HCT116 (cell line): ENCODE data around the gene AKAP13. TPM values are rescaled to one million over a fixed set of nuclear protein-coding genes. Genes with fewer than 3 reads are reported as not detected.

Experiments
- ATAC-seq: fragments of 200-7000 bp; cut with Tn5 transposase; 2 replicates; pipeline ENCODE4 v1.9.1; 2020; ENCODE audit warnings: mild to moderate bottlenecking, moderate library complexity
- BruUV-seq: library from RNA; stranded (reverse); fragments of 400-500 nt; replicated peaks from 2 replicates; lab custom pipeline; 2021; lab: Mats Ljungman, UMichigan
- CTCF ChIA-PET: fragments of 300-600 bp; sonication (Branson Sonifier 250); formaldehyde crosslinking; loops from one replicate; lab custom pipeline; 2021; ENCODE audit warnings: antibody characterized with exemption; lab: Charles Lee
- POLR2A ChIA-PET: fragments of 300-600, 350-600 bp; sonication (Branson Sonifier 250); formaldehyde crosslinking; loops from one replicate; lab custom pipeline; 2021; ENCODE audit warnings: antibody characterized with exemption; lab: Charles Lee
- RAD21 ChIA-PET, 2 experiments: fragments of 300-600 bp; sonication (Branson Sonifier 250); formaldehyde crosslinking; loops; one replicate each; lab custom pipeline; 2023; ENCODE audit warnings: low total read pairs in 2 of 2; ENCODE audit not compliant: uncharacterized antibody in 2 of 2, unreplicated experiment in 2 of 2, low non-redundant PET in 1 of 2; lab: Charles Lee
- DNase-seq: peaks from one replicate; pipeline ENCODE4 v3.0.0-alpha.2; 2010; ENCODE audit warnings: low read depth, low spot score
- H2AFZ ChIP-seq: fragments of 200-600 bp; shearing (Covaris generic), sonication (generic); 2 replicates; pipeline ENCODE4 v1.6.1; 2017; ENCODE audit warnings: low read depth, mixed run types, mixed read lengths, antibody characterized with exemption, low read length; ENCODE audit not compliant: poor library complexity, severe bottlenecking
- H3K27ac ChIP-seq: 2 replicates; pipeline ENCODE4 v1.5.1; 2012; ENCODE audit warnings: low read depth, low read length
- H3K27me3 ChIP-seq: fragments of 200-600 bp; sonication (generic); 2 replicates; pipeline ENCODE4 v1.6.1; 2016; ENCODE audit warnings: mixed run types, low read length, mixed read lengths; ENCODE audit not compliant: insufficient read depth
- H3K36me3 ChIP-seq, 2 experiments: fragments of 200-500 bp in 1 of 2; fragments of 200-600 bp in 1 of 2; sonication (Bioruptor generic) in 1 of 2; sonication (generic) in 1 of 2; 2 replicates each; pipeline versions ENCODE4 v1.5.1 to v1.6.1; 2014 to 2016; ENCODE audit warnings: low read length in 2 of 2, inconsistent platforms in 1 of 2, mixed read lengths in 1 of 2, mixed run types in 1 of 2; ENCODE audit not compliant: insufficient read depth in 2 of 2, control insufficient read depth in 1 of 2
- H3K4me1 ChIP-seq, 2 experiments: fragments of 200-600 bp in 1 of 2; sonication (generic) in 1 of 2; 2 replicates each; pipeline versions ENCODE4 v1.5.1 to v1.6.1; 2012 to 2017; ENCODE audit warnings: low read length in 2 of 2, inconsistent platforms in 1 of 2, mild to moderate bottlenecking in 1 of 2, mixed read lengths in 1 of 2, mixed run types in 1 of 2, moderate library complexity in 1 of 2; ENCODE audit not compliant: insufficient read depth in 2 of 2, control insufficient read depth in 1 of 2
- H3K4me2 ChIP-seq: fragments of 200-600 bp; sonication (generic); 2 replicates; pipeline ENCODE4 v1.6.1; 2017; ENCODE audit warnings: mixed run types, low read length, mixed read lengths
- H3K4me3 ChIP-seq, 2 experiments: fragments of 200-600 bp in 1 of 2; sonication (generic) in 1 of 2; replicated peaks in 1 of 2; 2 replicates each; pipeline ENCODE4 v1.5.1; 2011 to 2016; ENCODE audit warnings: low read length in 2 of 2, control low read depth in 1 of 2, low read depth in 1 of 2, mild to moderate bottlenecking in 1 of 2, mixed read lengths in 1 of 2, mixed run types in 1 of 2
- H3K79me2 ChIP-seq: fragments of 200-600 bp; sonication (generic); 2 replicates; pipeline ENCODE4 v1.6.1; 2017; ENCODE audit warnings: mild to moderate bottlenecking, mixed run types, low read length, moderate library complexity, mixed read lengths; ENCODE audit not compliant: insufficient read depth
- H3K9ac ChIP-seq: fragments of 200-600 bp; sonication (generic); 2 replicates; pipeline ENCODE4 v1.6.1; 2016; ENCODE audit warnings: low read length, mixed read lengths
- H3K9me2 ChIP-seq: fragments of 200-600 bp; sonication (generic), shearing (Covaris generic); 2 replicates; pipeline ENCODE4 v1.6.1; 2017; ENCODE audit warnings: mixed run types, mild to moderate bottlenecking, moderate library complexity; ENCODE audit not compliant: insufficient read depth
- H3K9me3 ChIP-seq, 2 experiments: fragments of 200-500 bp in 1 of 2; fragments of 200-600 bp in 1 of 2; sonication (Bioruptor generic) in 1 of 2; sonication (generic) in 1 of 2; 2 replicates each; pipeline ENCODE4 v1.6.1; 2014 to 2017; ENCODE audit warnings: low read length in 2 of 2, mixed read lengths in 2 of 2, inconsistent platforms in 1 of 2, low read depth in 1 of 2, mild to moderate bottlenecking in 1 of 2, mixed run types in 1 of 2, moderate library complexity in 1 of 2; ENCODE audit not compliant: control insufficient read depth in 1 of 2, insufficient read depth in 1 of 2
- H4K20me1 ChIP-seq: fragments of 200-600 bp; sonication (generic), shearing (Covaris generic); 2 replicates; pipeline ENCODE4 v1.6.1; 2017; ENCODE audit warnings: mixed run types, mild to moderate bottlenecking, moderate library complexity; ENCODE audit not compliant: insufficient read depth
- CBX3 ChIP-seq: IDR thresholded peaks from 2 replicates; pipeline ENCODE4 v1.6.1; 2012; ENCODE audit warnings: low read depth
- CEBPB ChIP-seq: IDR thresholded peaks from 2 replicates; pipeline ENCODE4 v1.6.1; 2012; ENCODE audit warnings: low read depth
- CTCF ChIP-seq, 3 experiments: fragments of 200-600 bp in 1 of 3; sonication (generic) in 1 of 3; IDR thresholded peaks in 2 of 3; conservative IDR thresholded peaks in 1 of 3; 2 replicates each; pipeline ENCODE4 v1.5.1; 2012 to 2017; ENCODE audit warnings: low read depth in 2 of 3, low read length in 2 of 3, antibody characterized with exemption in 1 of 3, borderline replicate concordance in 1 of 3, control low read depth in 1 of 3, mild to moderate bottlenecking in 1 of 3, mixed read lengths in 1 of 3, mixed run types in 1 of 3, moderate library complexity in 1 of 3; ENCODE audit not compliant: insufficient read depth in 1 of 3
- EZH2phosphoT487 ChIP-seq: fragments of 200-600 bp; IDR thresholded peaks from 2 replicates; pipeline ENCODE4 v1.6.1; 2018; ENCODE audit warnings: antibody characterized with exemption, borderline replicate concordance
- JUND ChIP-seq: IDR thresholded peaks from 2 replicates; pipeline ENCODE4 v1.6.1; 2012
- MAX ChIP-seq: IDR thresholded peaks from 2 replicates; pipeline ENCODE4 v1.6.1; 2012
- POLR2A ChIP-seq: IDR thresholded peaks from 2 replicates; pipeline ENCODE4 v1.7.0; 2011; ENCODE audit warnings: borderline replicate concordance; ENCODE audit not compliant: insufficient read depth, insufficient read length; ENCODE audit errors: extremely low read depth
- POLR2AphosphoS5 ChIP-seq: IDR thresholded peaks from 2 replicates; pipeline ENCODE4 v1.6.1; 2011; ENCODE audit warnings: mild to moderate bottlenecking, low read depth, low read length, moderate library complexity
- RAD21 ChIP-seq: IDR thresholded peaks from 2 replicates; pipeline ENCODE4 v1.6.1; 2012; ENCODE audit warnings: low read depth, mild to moderate bottlenecking
- REST ChIP-seq: IDR thresholded peaks from 2 replicates; pipeline ENCODE4 v1.6.1; 2012; ENCODE audit warnings: low read depth
- SIN3A ChIP-seq: IDR thresholded peaks from 2 replicates; pipeline ENCODE4 v1.6.1; 2012; ENCODE audit warnings: low read depth
- SP1 ChIP-seq: IDR thresholded peaks from 2 replicates; pipeline ENCODE4 v1.6.1; 2012; ENCODE audit warnings: low read depth
- SRF ChIP-seq: IDR thresholded peaks from 2 replicates; pipeline ENCODE4 v1.6.1; 2012; ENCODE audit warnings: low read depth
- ZBTB33 ChIP-seq: IDR thresholded peaks from 2 replicates; pipeline ENCODE4 v1.6.1; 2011; ENCODE audit warnings: mild to moderate bottlenecking, low read length, moderate library complexity; ENCODE audit not compliant: insufficient replicate concordance; ENCODE audit errors: extremely low read depth
- ZFX ChIP-seq: fragments of 450-650 bp; IDR thresholded peaks from 2 replicates; pipeline ENCODE4 v1.6.1; 2017
- ZNF274 ChIP-seq: fragments of 200-500 bp; sonication (Bioruptor generic); IDR thresholded peaks from 2 replicates; pipeline ENCODE4 v1.6.1; 2014; ENCODE audit warnings: mild to moderate bottlenecking, low read depth, low read length, inconsistent platforms
- intact Hi-C: fragments of 100-400 bp; cut with micrococcal nuclease; formaldehyde crosslinking; loops from 2 replicates; pipeline ENCODE4 v1.10.0; 2022
- total RNA-seq: library from RNA; stranded (reverse); gene quantifications from one replicate; pipeline ENCODE4 v1.2.1, GENCODE V29; 2021; ENCODE audit not compliant: unreplicated experiment

Gene AKAP13
- total RNA-seq, 1 experiment from 2014 or later = 43.1 TPM

- intact Hi-C loops = no loop called here
- Histone ChIP-seq H3K27ac (peak within 1 kb of the TSS; percentile 68), H3K36me3 (no peaks in the 10 kb centered on the region), H3K9me2 (no peaks in the 10 kb centered on the region), H3K9ac (peak within 1 kb of the TSS; percentile 79), H3K4me2 (peak within 1 kb of the TSS; percentile 94), H3K27me3 (no peaks in the 10 kb centered on the region), H3K79me2 (peaks cover 20% of the 10 kb centered on the region), H3K4me3 (peak within 1 kb of the TSS; percentile 69 to 85), H3K4me1 (peaks cover 14 to 27% of the 10 kb centered on the region in 2 experiments), H2AFZ (peak within 1 kb of the TSS; percentile 98), H4K20me1 (no peaks in the 10 kb centered on the region), H3K9me3 (no peaks in the 10 kb centered on the region)
- ATAC-seq (peak; percentile 94), DNase-seq (peak; percentile 81)
- TF ChIP-seq JUND (no peak), EZH2phosphoT487 (no peak), CTCF (IDR thresholded peaks at IDR 0.05 in 2 of 3, conservative IDR thresholded peaks at IDR 0.05 in 1 of 3; ENCODE audit: borderline replicate concordance in 1 of 3, insufficient read depth in 1 of 3, low read depth in 2 of 3, low read length in 2 of 3) (no peak), ZFX (peak; percentile 68; the same call in 1 of the 2 replicates), POLR2A (peak; percentile 39), RAD21 (no peak), CEBPB (no peak), MAX (peak; percentile 59; the same call in 1 of the 2 replicates), POLR2AphosphoS5 (peak; percentile 82), SIN3A (peak; percentile 43; the same call in 1 of the 2 replicates), ZBTB33 (no peak), REST (no peak), ZNF274 (no peak), SP1 (peak; percentile 96), CBX3 (no peak), SRF (no peak)
- ChIA-PET RAD21 (no interaction called here), CTCF (interaction anchor here (1.2 to 2.3 kb wide), 2 partner anchors 8 to 45 kb away, joined by 4 to 6 read pairs; no protein-coding TSS in a partner anchor), POLR2A (interaction anchor here (1.5 kb wide), 1 partner anchor 8 kb away, joined by 9 read pairs; no protein-coding TSS in a partner anchor)
- BruUV-seq = no TSS peak
These were observed 414.4 kb downstream of the AKAP13 start, which contains the start of gene KLHL25 for GRCh38 chr15:85794598-85795336. Gene KLHL25, minus strand, starts transcription at chr15:85794925. Its CDS starts 25,115 bp downstream, at chr15:85769810.
